SK-N-SH treated with all-trans-retinoic acid at 6 μM for 48 hours (cell line): ENCODE results near the gene ZSWIM7.

ENCODE experiments used
- ATAC-seq: fragments of 200-7000 bp; cut with Tn5 transposase; 3 replicates; pipeline ENCODE4 v1.9.1; 2020; ENCODE audit warnings: mild to moderate bottlenecking, moderate library complexity
- ARNTL ChIP-seq: fragments of 450-650 bp; formaldehyde crosslinking; IDR thresholded peaks from 2 replicates; pipeline ENCODE4 v1.5.0; 2020; ENCODE audit warnings: low read depth, mild to moderate bottlenecking, moderate library complexity, borderline replicate concordance
- BACH2 ChIP-seq: fragments of 250-450 bp; sonication (Bioruptor Pico); IDR thresholded peaks from 2 replicates; pipeline ENCODE4 v1.9.0; 2021; ENCODE audit warnings: mild to moderate bottlenecking, borderline replicate concordance
- CSDC2 ChIP-seq: fragments of 250-450 bp; sonication (Bioruptor Pico); IDR thresholded peaks from 2 replicates; pipeline ENCODE4 v1.5.0; 2020; ENCODE audit warnings: mild to moderate bottlenecking, moderate library complexity
- ESRRG ChIP-seq: fragments of 250-450 bp; sonication (Bioruptor Pico); IDR thresholded peaks from 2 replicates; pipeline ENCODE4 v1.6.1; 2021; ENCODE audit warnings: mild to moderate bottlenecking
- GLIS3 ChIP-seq: fragments of 250-450 bp; sonication (Bioruptor Pico); IDR thresholded peaks from 2 replicates; pipeline ENCODE4 v1.5.0; 2020; ENCODE audit warnings: mild to moderate bottlenecking, moderate library complexity
- OSR1 ChIP-seq: fragments of 250-450 bp; sonication (Bioruptor Pico); IDR thresholded peaks from 2 replicates; pipeline ENCODE4 v1.8.0; 2022; ENCODE audit warnings: moderate library complexity, mild to moderate bottlenecking, inconsistent platforms
- SNAI2 ChIP-seq: fragments of 250-450 bp; sonication (Bioruptor Pico); IDR thresholded peaks from 2 replicates; pipeline ENCODE4 v1.5.0; 2020; ENCODE audit warnings: mild to moderate bottlenecking, moderate library complexity
- TOX ChIP-seq: fragments of 250-450 bp; sonication (Bioruptor Pico); IDR thresholded peaks from 2 replicates; pipeline ENCODE4 v1.8.0; 2021; ENCODE audit warnings: mild to moderate bottlenecking, moderate library complexity, borderline replicate concordance
- ZC3H10 ChIP-seq: fragments of 250-450 bp; sonication (Bioruptor Pico); IDR thresholded peaks from 2 replicates; pipeline ENCODE4 v1.5.1; 2021; ENCODE audit warnings: mild to moderate bottlenecking, moderate library complexity
- ZFP3 ChIP-seq: fragments of 250-450 bp; sonication (Bioruptor Pico); IDR thresholded peaks from 2 replicates; pipeline ENCODE4 v1.5.0; 2020; ENCODE audit warnings: mild to moderate bottlenecking, moderate library complexity
- ZFP30 ChIP-seq: fragments of 450-650 bp; formaldehyde crosslinking; IDR thresholded peaks from 2 replicates; pipeline ENCODE4 v1.5.0; 2022; ENCODE audit warnings: mild to moderate bottlenecking, moderate library complexity
- ZNF565 ChIP-seq: fragments of 450-650 bp; formaldehyde crosslinking; conservative IDR thresholded peaks from 2 replicates; pipeline ENCODE4 v1.5.0; 2020; ENCODE audit warnings: low read depth, mild to moderate bottlenecking, moderate library complexity
- ZNF70 ChIP-seq: fragments of 450-650 bp; formaldehyde crosslinking; IDR thresholded peaks from 2 replicates; pipeline ENCODE4 v1.5.0; 2020; ENCODE audit warnings: mild to moderate bottlenecking, moderate library complexity
- ZNF8 ChIP-seq: fragments of 450-650 bp; formaldehyde crosslinking; IDR thresholded peaks from 2 replicates; pipeline ENCODE4 v1.5.0; 2020; ENCODE audit warnings: mild to moderate bottlenecking, moderate library complexity
- TF ChIP-seq, protein P1 (sequence below): fragments of 250-450 bp; sonication (Bioruptor Pico); IDR thresholded peaks from 2 replicates; pipeline ENCODE4 v1.5.0; 2020; ENCODE audit warnings: mild to moderate bottlenecking, moderate library complexity
- TF ChIP-seq, protein P2 (sequence below): fragments of 250-450 bp; sonication (Bioruptor Pico); IDR thresholded peaks from 2 replicates; pipeline ENCODE4 v1.8.0; 2020; ENCODE audit warnings: mild to moderate bottlenecking, moderate library complexity, borderline replicate concordance
- TF ChIP-seq, protein P3 (sequence below): fragments of 250-450 bp; sonication (Bioruptor Pico); IDR thresholded peaks from 2 replicates; pipeline ENCODE4 v1.5.1; 2020; ENCODE audit warnings: low read depth, mild to moderate bottlenecking, moderate library complexity
- TF ChIP-seq, protein P4 (sequence below): fragments of 250-450 bp; sonication (Bioruptor Pico); IDR thresholded peaks from 2 replicates; pipeline ENCODE4 v1.8.0; 2021; ENCODE audit warnings: low read depth, mild to moderate bottlenecking, moderate library complexity, borderline replicate concordance
- TF ChIP-seq, protein P5 (sequence below): fragments of 250-450 bp; sonication (Bioruptor Pico); IDR thresholded peaks from 2 replicates; pipeline ENCODE4 v1.5.1; 2021; ENCODE audit warnings: mild to moderate bottlenecking, moderate library complexity

Gene ZSWIM7

DNA sequence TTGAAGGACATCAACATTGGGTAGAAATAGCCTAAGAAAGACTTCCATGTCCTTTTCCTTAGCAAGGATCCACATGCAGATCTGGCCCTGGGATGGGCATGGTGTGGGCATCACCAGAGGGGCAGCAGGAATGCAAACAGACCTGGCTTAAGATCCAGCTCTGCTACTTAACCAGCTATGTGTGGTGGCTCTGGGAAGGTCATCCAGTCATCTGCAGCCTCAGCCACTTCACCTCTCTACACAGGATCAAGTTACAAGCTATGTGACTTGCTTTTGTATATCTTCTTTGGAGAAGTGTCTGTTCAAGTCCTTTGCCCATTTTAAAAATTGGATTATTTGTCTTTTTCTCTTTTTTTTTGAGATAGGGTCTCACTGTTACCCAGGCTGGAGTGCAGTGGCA lies 68.1 kb downstream of the ZSWIM7 start:
- TF ChIP-seq ZNF565: no peak
- TF ChIP-seq ZFP3 (CRISPR knock-in tag): no peak
- TF ChIP-seq, protein P1, sequence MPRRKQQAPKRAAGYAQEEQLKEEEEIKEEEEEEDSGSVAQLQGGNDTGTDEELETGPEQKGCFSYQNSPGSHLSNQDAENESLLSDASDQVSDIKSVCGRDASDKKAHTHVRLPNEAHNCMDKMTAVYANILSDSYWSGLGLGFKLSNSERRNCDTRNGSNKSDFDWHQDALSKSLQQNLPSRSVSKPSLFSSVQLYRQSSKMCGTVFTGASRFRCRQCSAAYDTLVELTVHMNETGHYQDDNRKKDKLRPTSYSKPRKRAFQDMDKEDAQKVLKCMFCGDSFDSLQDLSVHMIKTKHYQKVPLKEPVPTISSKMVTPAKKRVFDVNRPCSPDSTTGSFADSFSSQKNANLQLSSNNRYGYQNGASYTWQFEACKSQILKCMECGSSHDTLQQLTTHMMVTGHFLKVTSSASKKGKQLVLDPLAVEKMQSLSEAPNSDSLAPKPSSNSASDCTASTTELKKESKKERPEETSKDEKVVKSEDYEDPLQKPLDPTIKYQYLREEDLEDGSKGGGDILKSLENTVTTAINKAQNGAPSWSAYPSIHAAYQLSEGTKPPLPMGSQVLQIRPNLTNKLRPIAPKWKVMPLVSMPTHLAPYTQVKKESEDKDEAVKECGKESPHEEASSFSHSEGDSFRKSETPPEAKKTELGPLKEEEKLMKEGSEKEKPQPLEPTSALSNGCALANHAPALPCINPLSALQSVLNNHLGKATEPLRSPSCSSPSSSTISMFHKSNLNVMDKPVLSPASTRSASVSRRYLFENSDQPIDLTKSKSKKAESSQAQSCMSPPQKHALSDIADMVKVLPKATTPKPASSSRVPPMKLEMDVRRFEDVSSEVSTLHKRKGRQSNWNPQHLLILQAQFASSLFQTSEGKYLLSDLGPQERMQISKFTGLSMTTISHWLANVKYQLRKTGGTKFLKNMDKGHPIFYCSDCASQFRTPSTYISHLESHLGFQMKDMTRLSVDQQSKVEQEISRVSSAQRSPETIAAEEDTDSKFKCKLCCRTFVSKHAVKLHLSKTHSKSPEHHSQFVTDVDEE (CRISPR knock-in tag): no peak
- TF ChIP-seq, protein P2, sequence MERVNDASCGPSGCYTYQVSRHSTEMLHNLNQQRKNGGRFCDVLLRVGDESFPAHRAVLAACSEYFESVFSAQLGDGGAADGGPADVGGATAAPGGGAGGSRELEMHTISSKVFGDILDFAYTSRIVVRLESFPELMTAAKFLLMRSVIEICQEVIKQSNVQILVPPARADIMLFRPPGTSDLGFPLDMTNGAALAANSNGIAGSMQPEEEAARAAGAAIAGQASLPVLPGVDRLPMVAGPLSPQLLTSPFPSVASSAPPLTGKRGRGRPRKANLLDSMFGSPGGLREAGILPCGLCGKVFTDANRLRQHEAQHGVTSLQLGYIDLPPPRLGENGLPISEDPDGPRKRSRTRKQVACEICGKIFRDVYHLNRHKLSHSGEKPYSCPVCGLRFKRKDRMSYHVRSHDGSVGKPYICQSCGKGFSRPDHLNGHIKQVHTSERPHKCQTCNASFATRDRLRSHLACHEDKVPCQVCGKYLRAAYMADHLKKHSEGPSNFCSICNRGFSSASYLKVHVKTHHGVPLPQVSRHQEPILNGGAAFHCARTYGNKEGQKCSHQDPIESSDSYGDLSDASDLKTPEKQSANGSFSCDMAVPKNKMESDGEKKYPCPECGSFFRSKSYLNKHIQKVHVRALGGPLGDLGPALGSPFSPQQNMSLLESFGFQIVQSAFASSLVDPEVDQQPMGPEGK (CRISPR knock-in tag): no peak
- TF ChIP-seq, protein P3, sequence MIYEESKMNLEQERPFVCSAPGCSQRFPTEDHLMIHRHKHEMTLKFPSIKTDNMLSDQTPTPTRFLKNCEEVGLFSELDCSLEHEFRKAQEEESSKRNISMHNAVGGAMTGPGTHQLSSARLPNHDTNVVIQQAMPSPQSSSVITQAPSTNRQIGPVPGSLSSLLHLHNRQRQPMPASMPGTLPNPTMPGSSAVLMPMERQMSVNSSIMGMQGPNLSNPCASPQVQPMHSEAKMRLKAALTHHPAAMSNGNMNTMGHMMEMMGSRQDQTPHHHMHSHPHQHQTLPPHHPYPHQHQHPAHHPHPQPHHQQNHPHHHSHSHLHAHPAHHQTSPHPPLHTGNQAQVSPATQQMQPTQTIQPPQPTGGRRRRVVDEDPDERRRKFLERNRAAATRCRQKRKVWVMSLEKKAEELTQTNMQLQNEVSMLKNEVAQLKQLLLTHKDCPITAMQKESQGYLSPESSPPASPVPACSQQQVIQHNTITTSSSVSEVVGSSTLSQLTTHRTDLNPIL: no peak
- no peak for TF ChIP-seq TOX (CRISPR knock-in tag)
- no peak for TF ChIP-seq SNAI2 (CRISPR knock-in tag)
- TF ChIP-seq, protein P4, sequence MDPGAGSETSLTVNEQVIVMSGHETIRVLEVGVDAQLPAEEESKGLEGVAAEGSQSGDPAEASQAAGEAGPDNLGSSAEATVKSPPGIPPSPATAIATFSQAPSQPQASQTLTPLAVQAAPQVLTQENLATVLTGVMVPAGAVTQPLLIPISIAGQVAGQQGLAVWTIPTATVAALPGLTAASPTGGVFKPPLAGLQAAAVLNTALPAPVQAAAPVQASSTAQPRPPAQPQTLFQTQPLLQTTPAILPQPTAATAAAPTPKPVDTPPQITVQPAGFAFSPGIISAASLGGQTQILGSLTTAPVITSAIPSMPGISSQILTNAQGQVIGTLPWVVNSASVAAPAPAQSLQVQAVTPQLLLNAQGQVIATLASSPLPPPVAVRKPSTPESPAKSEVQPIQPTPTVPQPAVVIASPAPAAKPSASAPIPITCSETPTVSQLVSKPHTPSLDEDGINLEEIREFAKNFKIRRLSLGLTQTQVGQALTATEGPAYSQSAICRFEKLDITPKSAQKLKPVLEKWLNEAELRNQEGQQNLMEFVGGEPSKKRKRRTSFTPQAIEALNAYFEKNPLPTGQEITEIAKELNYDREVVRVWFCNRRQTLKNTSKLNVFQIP: no peak
- TF ChIP-seq ZNF70 (CRISPR knock-in tag): no peak
- TF ChIP-seq OSR1: no peak
- TF ChIP-seq, all 23 proteins: peak for 0
- no peak for ATAC-seq

DNA sequence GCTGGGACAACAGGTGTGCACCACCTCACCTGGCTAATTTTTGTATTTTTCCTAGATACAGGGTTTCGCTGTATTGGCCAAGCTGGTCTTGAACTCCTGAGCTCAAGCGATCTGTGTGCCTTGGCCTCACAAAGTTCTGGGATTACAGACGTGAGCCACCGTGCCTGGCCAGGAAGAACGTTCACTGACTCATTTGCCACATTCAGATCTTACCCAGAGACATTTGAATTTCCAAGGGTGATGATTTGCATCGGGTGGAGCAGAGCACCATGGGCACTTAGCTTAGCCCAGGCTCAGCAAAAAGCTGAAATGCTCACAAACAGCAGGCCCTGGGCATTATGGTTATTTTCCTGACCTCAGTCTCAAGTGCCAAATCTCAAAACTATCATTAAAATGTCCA lies 69.1 kb downstream of the ZSWIM7 start:
- no peak for TF ChIP-seq TOX (CRISPR knock-in tag)
- no peak for TF ChIP-seq CSDC2 (CRISPR knock-in tag)
- TF ChIP-seq ZFP3 (CRISPR knock-in tag): no peak
- no peak for TF ChIP-seq OSR1
- TF ChIP-seq, protein P5, sequence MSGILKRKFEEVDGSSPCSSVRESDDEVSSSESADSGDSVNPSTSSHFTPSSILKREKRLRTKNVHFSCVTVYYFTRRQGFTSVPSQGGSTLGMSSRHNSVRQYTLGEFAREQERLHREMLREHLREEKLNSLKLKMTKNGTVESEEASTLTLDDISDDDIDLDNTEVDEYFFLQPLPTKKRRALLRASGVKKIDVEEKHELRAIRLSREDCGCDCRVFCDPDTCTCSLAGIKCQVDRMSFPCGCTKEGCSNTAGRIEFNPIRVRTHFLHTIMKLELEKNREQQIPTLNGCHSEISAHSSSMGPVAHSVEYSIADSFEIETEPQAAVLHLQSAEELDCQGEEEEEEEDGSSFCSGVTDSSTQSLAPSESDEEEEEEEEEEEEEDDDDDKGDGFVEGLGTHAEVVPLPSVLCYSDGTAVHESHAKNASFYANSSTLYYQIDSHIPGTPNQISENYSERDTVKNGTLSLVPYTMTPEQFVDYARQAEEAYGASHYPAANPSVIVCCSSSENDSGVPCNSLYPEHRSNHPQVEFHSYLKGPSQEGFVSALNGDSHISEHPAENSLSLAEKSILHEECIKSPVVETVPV (CRISPR knock-in tag): no peak
- no peak for TF ChIP-seq SNAI2 (CRISPR knock-in tag)
- TF ChIP-seq ZNF565: no peak
- TF ChIP-seq BACH2 (CRISPR knock-in tag): no peak
- TF ChIP-seq, protein P4: no peak
- TF ChIP-seq ARNTL (CRISPR knock-in tag): no peak
- TF ChIP-seq, protein P3: no peak
- no peak for TF ChIP-seq ZFP30
- TF ChIP-seq ZC3H10: no peak
- TF ChIP-seq GLIS3 (CRISPR knock-in tag): no peak
- TF ChIP-seq ZNF70 (CRISPR knock-in tag): no peak
- TF ChIP-seq ZNF8 (CRISPR knock-in tag): no peak
- TF ChIP-seq ESRRG (CRISPR knock-in tag): no peak
- TF ChIP-seq, protein P1 (CRISPR knock-in tag): no peak
- TF ChIP-seq, all 23 proteins: peak for 0
- ATAC-seq: no peak
